Astrocyte (in vitro differentiated cells and primary cell): ENCODE results near the gene HNF4A. TPM values are rescaled to one million over a fixed set of nuclear protein-coding genes. Genes with fewer than 3 reads are reported as not detected.

Experiments used
- DNase-seq: peaks from one replicate; pipeline ENCODE4 v3.0.0-alpha.2; 2010; ENCODE audit warnings: low read depth
- FAIRE-seq: peaks from 2 replicates; lab custom pipeline; 2011; peaks lifted over from hg19 to GRCh38; lab: Jason Lieb, UNC
- H2AFZ ChIP-seq: 2 replicates; pipeline ENCODE4 v1.6.0; 2012; ENCODE audit warnings: low read depth, low read length, inconsistent platforms
- H3K27ac ChIP-seq: 2 replicates; pipeline ENCODE4 v1.5.1; 2011; ENCODE audit warnings: low read depth, low read length, inconsistent platforms
- H3K27me3 ChIP-seq: 2 replicates; pipeline ENCODE4 v1.6.0; 2011; ENCODE audit warnings: low read length, inconsistent platforms; ENCODE audit not compliant: insufficient read depth
- H3K36me3 ChIP-seq: 2 replicates; pipeline ENCODE4 v1.5.1; 2011; ENCODE audit warnings: low read length, inconsistent platforms; ENCODE audit not compliant: insufficient read depth
- H3K4me1 ChIP-seq: 2 replicates; pipeline ENCODE4 v1.5.1; 2011; ENCODE audit warnings: low read length, inconsistent platforms; ENCODE audit not compliant: insufficient read depth
- H3K4me2 ChIP-seq: 2 replicates; pipeline ENCODE4 v1.6.0; 2012; ENCODE audit warnings: low read length, inconsistent platforms
- H3K4me3 ChIP-seq: 2 replicates; pipeline ENCODE4 v1.5.1; 2011; ENCODE audit warnings: low read depth, mild to moderate bottlenecking, low read length, inconsistent platforms; ENCODE audit not compliant: insufficient read depth
- H3K79me2 ChIP-seq: 2 replicates; pipeline ENCODE4 v1.6.0; 2012; ENCODE audit warnings: mild to moderate bottlenecking, low read length, inconsistent platforms; ENCODE audit not compliant: insufficient read depth
- H3K9ac ChIP-seq: 2 replicates; pipeline ENCODE4 v1.6.0; 2012; ENCODE audit warnings: mild to moderate bottlenecking, low read length, inconsistent platforms
- H3K9me3 ChIP-seq: 2 replicates; pipeline ENCODE4 v1.5.1; 2012; ENCODE audit warnings: low read depth, mild to moderate bottlenecking, low read length, inconsistent platforms; ENCODE audit not compliant: insufficient read depth
- H4K20me1 ChIP-seq: 2 replicates; pipeline ENCODE4 v1.6.0; 2012; ENCODE audit warnings: low read length, inconsistent platforms; ENCODE audit not compliant: insufficient read depth
- H3K27ac Mint-ChIP-seq: one replicate; pipeline ENCODE4 v1.8.0; 2021; ENCODE audit warnings: mild to moderate bottlenecking, mixed read lengths; ENCODE audit not compliant: unreplicated experiment
- H3K27me3 Mint-ChIP-seq: one replicate; pipeline ENCODE4 v1.8.0; 2021; ENCODE audit warnings: low read depth, mixed read lengths; ENCODE audit not compliant: unreplicated experiment
- H3K36me3 Mint-ChIP-seq: one replicate; pipeline ENCODE4 v1.8.0; 2021; ENCODE audit warnings: low read depth, mixed read lengths; ENCODE audit not compliant: unreplicated experiment
- H3K4me1 Mint-ChIP-seq: one replicate; pipeline ENCODE4 v1.8.0; 2021; ENCODE audit warnings: low read depth, mixed read lengths; ENCODE audit not compliant: unreplicated experiment
- H3K4me3 Mint-ChIP-seq: one replicate; pipeline ENCODE4 v1.8.0; 2021; ENCODE audit warnings: mild to moderate bottlenecking, moderate library complexity, mixed read lengths; ENCODE audit not compliant: unreplicated experiment
- H3K9me3 Mint-ChIP-seq: one replicate; pipeline ENCODE4 v1.8.0; 2021; ENCODE audit warnings: mild to moderate bottlenecking, mixed read lengths; ENCODE audit not compliant: unreplicated experiment
- CTCF ChIP-seq: IDR thresholded peaks from 2 replicates; pipeline ENCODE4 v1.5.1; 2011; ENCODE audit warnings: low read depth, mild to moderate bottlenecking, inconsistent platforms, low read length, moderate library complexity; ENCODE audit not compliant: insufficient read depth
- EZH2 ChIP-seq: IDR thresholded peaks from 2 replicates; pipeline ENCODE4 v1.6.1; 2012; ENCODE audit warnings: mild to moderate bottlenecking, low read length, inconsistent platforms; ENCODE audit not compliant: insufficient read depth
- total RNA-seq: library from RNA; stranded (reverse); gene quantifications from 2 replicates; pipeline ENCODE4 v1.2.1, GENCODE V29; 2021

The HNF4A gene
- total RNA-seq, 1 donor from 2014 or later: not detected

DNA sequence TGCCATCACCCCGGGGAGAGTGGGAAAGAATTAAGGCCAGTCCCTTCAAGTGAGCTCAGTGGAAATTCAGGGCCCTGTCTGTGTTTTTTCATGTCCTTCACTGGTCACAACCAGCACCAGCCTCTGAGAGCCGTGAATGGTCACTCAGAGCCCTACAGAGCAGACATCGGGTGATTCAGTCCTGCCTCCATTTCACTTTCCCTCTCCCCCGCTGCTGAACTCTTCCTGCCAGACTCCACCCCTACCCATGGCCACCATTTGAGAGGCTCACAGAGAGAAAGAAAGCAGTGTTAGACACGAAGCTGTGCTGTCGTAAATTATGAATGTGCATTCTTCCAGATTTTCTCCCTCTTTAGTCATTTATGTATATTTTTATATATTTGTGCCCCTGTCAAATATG is 13.3 kb upstream of the HNF4A start:
- H3K4me1 Mint-ChIP-seq: peaks cover 4% of the 10 kb centered on the region
- no peak for FAIRE-seq
- H3K36me3 Mint-ChIP-seq: no peaks in the 10 kb centered on the region
- H3K27me3 ChIP-seq: peaks cover 3% of the 10 kb centered on the region
- no peaks in the 10 kb centered on the region for H4K20me1 ChIP-seq
- H3K4me3 Mint-ChIP-seq: no peak overlapping the region
- no peaks in the 10 kb centered on the region for H3K4me1 ChIP-seq
- H3K9me3 ChIP-seq: no peaks in the 10 kb centered on the region
- H3K36me3 ChIP-seq: no peaks in the 10 kb centered on the region
- no peak for TF ChIP-seq CTCF
- no peak for TF ChIP-seq EZH2
- H3K9ac ChIP-seq: no peak overlapping the region
- H3K27ac Mint-ChIP-seq: peak overlapping the region; percentile 34
- H3K4me2 ChIP-seq: no peak overlapping the region
- peak overlapping the region; percentile 47 for H2AFZ ChIP-seq
- H3K27ac ChIP-seq: no peak overlapping the region
- H3K9me3 Mint-ChIP-seq: peaks cover 3% of the 10 kb centered on the region
- H3K4me3 ChIP-seq: no peak overlapping the region
- no peak for DNase-seq
- H3K79me2 ChIP-seq: no peaks in the 10 kb centered on the region
- H3K27me3 Mint-ChIP-seq: peaks cover 3% of the 10 kb centered on the region

- Histone ChIP-seq H3K79me2 (no peaks in the 10 kb centered on the region), H3K9ac (no peak overlapping the region), H2AFZ (no peak overlapping the region), H4K20me1 (no peaks in the 10 kb centered on the region), H3K9me3 (no peaks in the 10 kb centered on the region), H3K4me2 (no peak overlapping the region), H3K27ac (no peak overlapping the region), H3K36me3 (no peaks in the 10 kb centered on the region), H3K27me3 (no peaks in the 10 kb centered on the region), H3K4me3 (no peak overlapping the region), H3K4me1 (no peaks in the 10 kb centered on the region)
- no peak for DNase-seq
- H3K36me3 Mint-ChIP-seq: no peaks in the 10 kb centered on the region
- peaks cover 4% of the 10 kb centered on the region for H3K27me3 Mint-ChIP-seq
- FAIRE-seq: no peak
- no peak for TF ChIP-seq EZH2
- no peak for TF ChIP-seq CTCF
- peaks cover 4% of the 10 kb centered on the region for H3K4me1 Mint-ChIP-seq
- no peak overlapping the region for H3K27ac Mint-ChIP-seq
- no peak overlapping the region for H3K4me3 Mint-ChIP-seq
- H3K9me3 Mint-ChIP-seq: peaks cover 3% of the 10 kb centered on the region
Observed at GRCh38 chr20:44343162-44343675, 12.3 kb upstream of the HNF4A start.

DNA sequence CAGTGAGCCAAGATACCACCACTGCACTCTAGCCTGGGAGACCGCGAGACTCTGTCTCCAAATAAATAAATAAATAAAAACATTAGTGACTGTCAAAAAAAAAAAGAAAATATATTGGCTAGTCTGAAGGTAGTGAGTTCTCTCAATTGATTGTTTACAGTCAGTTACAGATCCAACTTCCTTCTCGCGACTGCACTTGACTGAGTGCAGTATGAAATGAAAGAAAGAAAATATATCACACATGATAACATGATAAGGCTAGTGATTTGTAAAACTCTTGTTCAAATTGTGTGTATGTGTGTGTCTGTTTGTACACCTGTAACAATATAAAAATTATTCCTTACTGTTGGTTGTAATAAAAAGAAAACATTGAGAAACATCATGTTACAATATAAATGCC is 10.8 kb upstream of the HNF4A start:
- H3K9ac ChIP-seq: no peak overlapping the region
- H3K79me2 ChIP-seq: no peaks in the 10 kb centered on the region
- H3K9me3 Mint-ChIP-seq: no peaks in the 10 kb centered on the region
- H4K20me1 ChIP-seq: no peaks in the 10 kb centered on the region
- H3K36me3 ChIP-seq: no peaks in the 10 kb centered on the region
- FAIRE-seq (no peak), DNase-seq (no peak)
- H3K4me3 ChIP-seq: no peak overlapping the region
- no peaks in the 10 kb centered on the region for H3K36me3 Mint-ChIP-seq
- H3K9me3 ChIP-seq: no peaks in the 10 kb centered on the region
- H3K27me3 Mint-ChIP-seq: peaks cover 7% of the 10 kb centered on the region
- no peak overlapping the region for H2AFZ ChIP-seq
- H3K4me1 ChIP-seq: no peaks in the 10 kb centered on the region
- H3K27ac ChIP-seq: no peak overlapping the region
- H3K4me2 ChIP-seq: no peak overlapping the region
- TF ChIP-seq EZH2: no peak
- TF ChIP-seq CTCF: no peak
- no peak overlapping the region for H3K4me3 Mint-ChIP-seq
- H3K27me3 ChIP-seq: no peaks in the 10 kb centered on the region
- peaks cover 4% of the 10 kb centered on the region for H3K4me1 Mint-ChIP-seq
- H3K27ac Mint-ChIP-seq: no peak overlapping the region
